ENCODE data around the gene DMD. TPM values are rescaled to one million over a fixed set of nuclear protein-coding genes. Genes with fewer than 3 reads are reported as not detected.

DMD gene
- total and polyA plus RNA-seq, 2 of the 8 experiments (the other 6 are each of a cell fraction or from before 2014, with no cell fraction given), result 4.8 to 7.4 TPM

DNA sequence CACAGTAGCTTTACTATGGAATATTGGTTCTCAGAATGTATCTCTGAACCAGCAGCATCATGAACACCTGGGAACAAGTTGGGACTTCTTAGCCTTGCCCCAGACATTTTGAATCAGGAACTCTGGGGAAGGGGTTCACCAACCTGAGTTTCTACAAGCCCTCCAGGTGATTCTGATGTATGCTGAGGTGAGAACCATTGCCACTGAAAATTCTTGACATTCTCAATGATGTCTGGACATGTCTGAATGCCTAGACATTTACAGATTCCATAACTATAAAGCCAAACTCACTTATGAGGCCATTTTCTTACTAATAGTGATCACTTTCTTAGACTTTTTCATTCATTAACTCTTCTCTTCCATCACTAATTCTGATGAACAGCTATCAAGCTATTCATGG lies 1750.1 kb downstream of the DMD start:
- Histone ChIP-seq H2AFZ (ENCODE audit: low read length) (no peak overlapping the region), H3K4ac (replicated peaks; ENCODE audit: insufficient read length, low read depth, low read length) (no peak overlapping the region), H3K79me1 (ENCODE audit: low read depth, low read length) (no peaks in the 10 kb centered on the region), H4K5ac (ENCODE audit: insufficient read length, low read depth, low read length) (no peak overlapping the region), H3K56ac (replicated peaks; ENCODE audit: insufficient read length, low read depth, low read length) (no peak overlapping the region), H3K4me3 (ENCODE audit: extremely low read depth in 1 of 4, insufficient read depth in 2 of 4, low read depth in 3 of 4, low read length in 4 of 4) (no peak overlapping the region), H3K9ac (replicated peaks in 1 of 4; ENCODE audit: extremely low read depth in 1 of 4, low read depth in 3 of 4, low read length in 3 of 4) (no peak overlapping the region), H3K79me2 (ENCODE audit: control insufficient read depth in 1 of 2, insufficient read depth in 2 of 2, low read length in 2 of 2) (no peaks in the 10 kb centered on the region), H3K36me3 (ENCODE audit: control insufficient read depth in 2 of 4, insufficient read depth in 4 of 4, low read length in 3 of 4) (no peaks in the 10 kb centered on the region), H2AK5ac (ENCODE audit: low read depth, low read length) (no peak overlapping the region), H3K27me3 (replicated peaks in 1 of 4; ENCODE audit: control insufficient read depth in 3 of 4, extremely low read depth in 1 of 4, insufficient read depth in 3 of 4, low read length in 3 of 4) (no peaks in the 10 kb centered on the region), H3K18ac (ENCODE audit: extremely low read depth, low read length) (no peak overlapping the region), H4K20me1 (replicated peaks in 1 of 2; ENCODE audit: control insufficient read depth in 1 of 2, insufficient read depth in 2 of 2, low read length in 2 of 2) (no peaks in the 10 kb centered on the region), H2BK12ac (ENCODE audit: low read depth, low read length) (no peak overlapping the region), H2BK15ac (ENCODE audit: low read length) (no peak overlapping the region), H3K14ac (ENCODE audit: insufficient read length) (no peak overlapping the region), H4K8ac (ENCODE audit: extremely low read depth, insufficient read depth, low read length) (no peak overlapping the region), H2BK20ac (ENCODE audit: low read length) (no peak overlapping the region), H2BK120ac (replicated peaks; ENCODE audit: low read depth, low read length) (no peak overlapping the region), H3K23ac (ENCODE audit: insufficient read length) (no peak overlapping the region), H3K27ac (ENCODE audit: low read depth, low read length) (no peak overlapping the region), H4K91ac (replicated peaks; ENCODE audit: insufficient read length, low read length) (no peak overlapping the region), H3K4me2 (ENCODE audit: insufficient read depth in 1 of 2, low read depth in 2 of 2, low read length in 2 of 2) (no peak overlapping the region), H3K9me3 (ENCODE audit: insufficient read depth in 2 of 2, low read depth in 1 of 2, low read length in 1 of 2) (no peaks in the 10 kb centered on the region), H3K4me1 (replicated peaks in 1 of 4; ENCODE audit: control insufficient read depth in 3 of 4, insufficient read depth in 4 of 4, low read length in 3 of 4) (no peaks in the 10 kb centered on the region), H3K23me2 (ENCODE audit: low read depth, low read length) (no peaks in the 10 kb centered on the region), H2BK5ac (ENCODE audit: low read depth, low read length) (no peak overlapping the region)
- ChIA-PET CTCF (ENCODE audit: partially characterized antibody) (no interaction called here), POLR2A (ENCODE audit: partially characterized antibody) (no interaction called here)
- no peak for DNase-seq (ENCODE audit: low read depth in 1 of 2, low spot score in 2 of 2)
- no peak for FAIRE-seq
- TF ChIP-seq NRF1 (IDR thresholded peaks at IDR 0.05; ENCODE audit: low read depth, low read length), result no peak
- no peak for TF ChIP-seq JUND (IDR thresholded peaks at IDR 0.05; ENCODE audit: low read length)
- no peak for TF ChIP-seq TBP (IDR thresholded peaks at IDR 0.05; ENCODE audit: low read depth, low read length)
- TF ChIP-seq GABPA (IDR thresholded peaks at IDR 0.05; ENCODE audit: borderline replicate concordance, insufficient read depth, low read length), result no peak

Measured in H1 (cell line).